SK-N-MC (cell line): ENCODE measurements around the gene OTOGL.

Experiments used
- EZH2 ChIP-seq: fragments of 200-600 bp; sonication (generic); IDR thresholded peaks from one replicate; pipeline ENCODE4 v1.6.1; 2017; ENCODE audit warnings: antibody characterized with exemption
- FOXP2 ChIP-seq: optimal IDR thresholded peaks from 2 replicates; pipeline ENCODE3; 2011; ENCODE audit warnings: mild to moderate bottlenecking, moderate library complexity; ENCODE audit not compliant: insufficient read depth; ENCODE audit errors: extremely low read length, control extremely low read depth
- POLR2AphosphoS5 ChIP-seq: IDR thresholded peaks from 2 replicates; pipeline ENCODE4 v1.6.1; 2012; ENCODE audit warnings: mild to moderate bottlenecking, low read depth, low read length, borderline replicate concordance

- no peak for TF ChIP-seq EZH2
- TF ChIP-seq POLR2AphosphoS5, result no peak
- no peak for TF ChIP-seq FOXP2
These were observed 194.4 kb downstream of the OTOGL start for GRCh38 chr12:80293759-80294158.
